GM06990 (cell line): ENCODE results near the gene GPC6.

Experiments
- DNase-seq: peaks from one replicate; pipeline ENCODE4 v3.0.0-alpha.2; 2011; ENCODE audit not compliant: insufficient read length; ENCODE audit errors: extremely low read depth
- H3K27me3 ChIP-seq: replicated peaks from 2 replicates; pipeline ENCODE4 v1.6.0; 2011; ENCODE audit warnings: low read length; ENCODE audit not compliant: control insufficient read depth, insufficient read depth
- H3K36me3 ChIP-seq: 2 replicates; pipeline ENCODE4 v1.5.1; 2011; ENCODE audit warnings: low read length; ENCODE audit not compliant: control insufficient read depth, insufficient read depth
- H3K4me3 ChIP-seq: replicated peaks from 2 replicates; pipeline ENCODE4 v1.5.1; 2011; ENCODE audit warnings: low read depth, mild to moderate bottlenecking, control low read depth, low read length
- CTCF ChIP-seq: IDR thresholded peaks from 2 replicates; pipeline ENCODE4 v1.5.1; 2011; ENCODE audit warnings: low read length, control low read depth, mild to moderate bottlenecking, inconsistent platforms; ENCODE audit not compliant: insufficient read depth, poor library complexity, severe bottlenecking

GPC6 gene

GRCh38 chr13:93515267-93515666 is 288.7 kb downstream of the GPC6 start:
- no peak for DNase-seq
- H3K36me3 ChIP-seq, result no peaks in the 10 kb centered on the region
- TF ChIP-seq CTCF, result no peak
- no peak overlapping the region for H3K4me3 ChIP-seq
- no peaks in the 10 kb centered on the region for H3K27me3 ChIP-seq

- TF ChIP-seq CTCF, result no peak
These were observed 291.1 kb downstream of the GPC6 start for GRCh38 chr13:93517658-93518057.

GRCh38 chr13:93521307-93521706 is 294.7 kb downstream of the GPC6 start:
- H3K4me3 ChIP-seq, result no peak overlapping the region
- no peaks in the 10 kb centered on the region for H3K36me3 ChIP-seq
- no peak for TF ChIP-seq CTCF
- DNase-seq, result no peak
- H3K27me3 ChIP-seq, result no peaks in the 10 kb centered on the region

More at GRCh38 chr13:93517658-93518057, 291.1 kb downstream of the GPC6 start:
- no peak for DNase-seq
- Histone ChIP-seq H3K36me3 (no peaks in the 10 kb centered on the region), H3K4me3 (no peak overlapping the region), H3K27me3 (no peaks in the 10 kb centered on the region)

GRCh38 chr13:93522501-93522900 is 295.9 kb downstream of the GPC6 start:
- Histone ChIP-seq H3K27me3 (no peaks in the 10 kb centered on the region), H3K36me3 (no peaks in the 10 kb centered on the region), H3K4me3 (no peak overlapping the region)
- no peak for DNase-seq
- no peak for TF ChIP-seq CTCF

- no peak for DNase-seq
- H3K27me3 ChIP-seq, result no peaks in the 10 kb centered on the region
- no peak for TF ChIP-seq CTCF
- no peak overlapping the region for H3K4me3 ChIP-seq
- no peaks in the 10 kb centered on the region for H3K36me3 ChIP-seq
These were observed 298.5 kb downstream of the GPC6 start for GRCh38 chr13:93525087-93525486.

GRCh38 chr13:93527748-93528297 is 301.2 kb downstream of the GPC6 start:
- H3K36me3 ChIP-seq, result no peaks in the 10 kb centered on the region
- no peak for TF ChIP-seq CTCF
- H3K27me3 ChIP-seq, result no peaks in the 10 kb centered on the region
- no peak for DNase-seq
- no peak overlapping the region for H3K4me3 ChIP-seq
